Measurements from ENCODE around the gene PI4K2B. TPM values are rescaled to one million over a fixed set of nuclear protein-coding genes. Genes with fewer than 3 reads are reported as not detected.

The PI4K2B gene
- total RNA-seq, 1 experiment from 2014 or later, result 10.3 TPM

GRCh38 chr4:25301471-25301870 lies 67.6 kb downstream of the PI4K2B start:
- no peaks in the 10 kb centered on the region for H3K27me3 ChIP-seq (ENCODE audit: insufficient read depth, low read length)
- H2BK20ac ChIP-seq (ENCODE audit: low read depth, low read length, poor library complexity, severe bottlenecking), result no peak overlapping the region
- WGBS (ENCODE audit: extremely low coverage, insufficient read length, low lambda C conversion rate), result no CpG with 5 or more reads among the region's 4 CpGs
- Mint-ChIP-seq H3K4me1 (peaks cover 10% of the 10 kb centered on the region in 2 experiments), H3K9me3 (no peaks in the 10 kb centered on the region), H3K4me3 (no peak overlapping the region), H3K36me3 (ENCODE audit: insufficient read depth in 1 of 3, low read depth in 3 of 3) (no peaks in the 10 kb centered on the region), H3K27ac (no peak overlapping the region), H3K27me3 (ENCODE audit: low read depth) (peaks cover 20% of the 10 kb centered on the region)
- no peak overlapping the region for H4K8ac ChIP-seq (replicated peaks; ENCODE audit: insufficient read length, low read depth, low read length)
- no peak for TF ChIP-seq CTCF (conservative IDR thresholded peaks at IDR 0.05)
- no peak overlapping the region for H3K23ac ChIP-seq (ENCODE audit: insufficient read length, low read depth, low read length)
- no peak overlapping the region for H3K18ac ChIP-seq (ENCODE audit: insufficient read length, low read depth, low read length)
- no peaks in the 10 kb centered on the region for H3K4me1 ChIP-seq (ENCODE audit: insufficient read depth, low read length)
- no peak overlapping the region for H2BK5ac ChIP-seq (ENCODE audit: insufficient read length, low read length)
- no peaks in the 10 kb centered on the region for H3K79me1 ChIP-seq (ENCODE audit: insufficient read depth, low read depth, low read length, poor library complexity, severe bottlenecking)
- H3K27ac ChIP-seq (ENCODE audit: insufficient read length, low read depth, low read length), result no peak overlapping the region
- no peaks in the 10 kb centered on the region for H3K79me2 ChIP-seq (ENCODE audit: insufficient read depth, low read length)
- no peak overlapping the region for H3T11ph ChIP-seq (ENCODE audit: low read length)
- no peak overlapping the region for H2AK5ac ChIP-seq (ENCODE audit: insufficient read length, low read length)
- no peaks in the 10 kb centered on the region for H3K9me3 ChIP-seq (ENCODE audit: control insufficient read depth, low read depth, low read length)
- no peak overlapping the region for H3K4ac ChIP-seq (ENCODE audit: low read depth, low read length)
- no peak overlapping the region for H3K14ac ChIP-seq (ENCODE audit: insufficient read depth, low read length)
- H2BK15ac ChIP-seq (ENCODE audit: low read depth, low read length), result no peak overlapping the region
- H4K91ac ChIP-seq (ENCODE audit: insufficient read length, low read depth, low read length), result no peak overlapping the region
- DNase-seq, result no peak
- H4K5ac ChIP-seq (ENCODE audit: insufficient read length, low read depth, low read length), result no peak overlapping the region
- no peak overlapping the region for H3K56ac ChIP-seq (ENCODE audit: insufficient read length, low read depth, low read length)
- H3K9ac ChIP-seq (ENCODE audit: extremely low read depth, insufficient read length, low read length), result no peak overlapping the region
- H3K23me2 ChIP-seq (ENCODE audit: insufficient read length, low read depth, low read length, poor library complexity, severe bottlenecking), result no peaks in the 10 kb centered on the region
- no peak overlapping the region for H3K4me2 ChIP-seq (ENCODE audit: insufficient read depth, insufficient read length, low read length)
- no peak overlapping the region for H2AFZ ChIP-seq (ENCODE audit: low read length)
- no peak overlapping the region for H2BK120ac ChIP-seq (ENCODE audit: low read depth, low read length, poor library complexity, severe bottlenecking)
- H4K20me1 ChIP-seq (ENCODE audit: control insufficient read depth, insufficient read depth, insufficient read length), result no peaks in the 10 kb centered on the region
- H2BK12ac ChIP-seq (ENCODE audit: insufficient read length, low read depth, low read length), result no peak overlapping the region

Data from H9 (cell line).